ENCODE results near the gene HBP1. TPM values are rescaled to one million over a fixed set of nuclear protein-coding genes. Genes with fewer than 3 reads are reported as not detected.

HBP1 gene
- total and polyA plus RNA-seq, 2 of the 4 experiments (the other 2 are of a cell fraction): 27.1 to 69.9 TPM

DNA sequence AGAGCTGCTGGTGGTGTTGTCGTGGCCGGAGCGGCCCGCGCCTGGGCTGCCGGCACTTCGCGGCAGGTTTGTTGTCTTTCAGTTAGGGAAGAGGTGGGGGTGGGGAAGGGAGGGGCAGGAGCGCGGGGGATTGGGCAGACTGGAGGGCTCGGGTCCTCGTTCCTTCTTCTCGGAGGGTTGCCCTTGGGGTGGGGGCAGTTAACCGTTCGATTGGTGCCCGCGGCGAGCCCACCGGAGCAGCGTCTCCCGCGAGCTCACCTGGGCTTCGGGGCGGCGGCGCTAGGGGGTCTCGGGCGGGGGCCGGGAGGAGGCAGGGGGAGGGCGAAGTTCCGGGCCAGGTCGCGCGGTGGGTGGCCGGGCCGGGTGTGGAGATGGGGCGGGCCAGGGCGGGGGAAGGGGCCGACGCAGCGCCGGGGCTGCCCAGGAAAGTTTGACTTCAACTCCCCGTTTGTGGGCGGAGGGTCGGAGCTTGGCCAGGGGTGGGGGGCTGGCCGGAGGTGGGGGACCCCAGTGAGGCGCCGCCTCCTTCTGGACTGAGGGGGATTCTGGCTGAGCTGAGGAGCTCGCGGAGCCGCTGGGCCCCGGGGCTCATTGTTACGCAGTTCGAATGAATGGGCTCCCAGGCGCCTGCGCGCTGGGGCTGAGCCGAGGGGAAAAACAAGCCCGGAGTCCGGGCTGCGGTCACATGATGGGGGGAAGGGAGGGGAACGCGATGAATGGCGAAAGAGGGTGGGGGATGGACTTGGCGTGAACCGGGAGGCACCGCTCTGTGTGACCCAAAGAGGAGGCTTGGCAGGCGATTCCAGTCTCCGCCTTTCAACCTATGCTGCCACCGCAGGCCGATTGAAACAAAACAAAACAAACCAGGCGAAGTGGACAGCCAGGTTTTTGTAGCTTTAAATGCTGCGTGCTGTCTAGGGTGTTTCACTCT lies 582 bp downstream of the HBP1 start:
- peak overlapping the region; percentile 41 for H3K14ac ChIP-seq (replicated peaks; ENCODE audit: low read depth, low read length)
- WGBS, 2 experiments (ENCODE audit: extremely low coverage in 2 of 2, insufficient read length in 1 of 2): 0% methylated on average over 8 of the region's 73 CpGs; no CpG with 5 or more reads in 1 of the 2 experiments
- no peak overlapping the region for H2AK5ac ChIP-seq (ENCODE audit: low read depth, low read length)
- peak overlapping the region in 1 of 2 experiments; percentile 70; a peak in 1 of 4 replicates for H4K8ac ChIP-seq (ENCODE audit: low read depth in 2 of 2, low read length in 2 of 2)
- H3K79me1 ChIP-seq (ENCODE audit: low read depth in 1 of 2, low read length in 2 of 2): peaks cover 4 to 35% of the 10 kb centered on the region in 2 experiments
- no peaks in the 10 kb centered on the region for H3K9me3 ChIP-seq (ENCODE audit: control insufficient read depth, insufficient read depth, low read length)
- no peaks in the 10 kb centered on the region for H3K27me3 ChIP-seq (ENCODE audit: control insufficient read depth, insufficient read depth, low read length)
- H3K9ac ChIP-seq (ENCODE audit: low read depth, low read length): peak overlapping the region; percentile 72
- no peaks in the 10 kb centered on the region for H3K9me1 ChIP-seq (ENCODE audit: insufficient read depth, low read length)
- in situ Hi-C loops (cut with MboI; ENCODE audit: low sequenced_read_pairs) (no loop called here), intact Hi-C loops (cut with micrococcal nuclease) (loop anchor here (5.0 kb wide), 1 partner anchor 377 kb away; no protein-coding TSS in a partner anchor), dilution Hi-C loops (cut with HindIII; ENCODE audit: low sequenced_read_pairs, unreplicated experiment) (no loop called here)
- no peak overlapping the region for H2BK20ac ChIP-seq (ENCODE audit: low read depth, low read length)
- peak overlapping the region; percentile 67 for H3K4me3 ChIP-seq (ENCODE audit: insufficient read depth, low read depth, low read length)
- no peak overlapping the region; the same call in 1 of the 2 replicates for H4K91ac ChIP-seq (ENCODE audit: insufficient read depth, low read depth, low read length)
- ATAC-seq (ENCODE audit: low read depth) (peak; percentile 59), DNase-seq (peak; percentile 96)
- BruUV-seq (replicated peaks): no TSS peak
- H2AK9ac ChIP-seq (replicated peaks; ENCODE audit: low read depth, low read length, poor library complexity): peak overlapping the region; percentile 97
- peak overlapping the region; percentile 8; the same call in 1 of the 3 replicates for H2BK15ac ChIP-seq (ENCODE audit: low read depth, low read length)
- CTCF ChIA-PET: interaction anchor here (0.9 kb wide), 1 partner anchor 10 kb away, joined by 3 read pairs; no protein-coding TSS in a partner anchor
- peak overlapping the region; percentile 9; the same call in 1 of the 2 replicates for H2BK120ac ChIP-seq (ENCODE audit: low read depth, low read length)
- H4K20me1 ChIP-seq (ENCODE audit: insufficient read depth, low read length): peaks cover 24% of the 10 kb centered on the region
- H2BK5ac ChIP-seq (ENCODE audit: low read depth, low read length, poor library complexity, severe bottlenecking): peak overlapping the region; percentile 79
- POLR2A ChIA-PET (ENCODE audit: unreplicated experiment): interaction anchor here (1.3 kb wide), 1 partner anchor 11 kb away, joined by 8 read pairs; no protein-coding TSS in a partner anchor
- H3K18ac ChIP-seq (ENCODE audit: low read depth, low read length): peak overlapping the region; percentile 12
- peak overlapping the region; percentile 77 for H3K23ac ChIP-seq (ENCODE audit: low read depth, low read length)
- H3K56ac ChIP-seq (ENCODE audit: extremely low read depth, insufficient read depth, low read length): peak overlapping the region; percentile 16; the same call in 1 of the 2 replicates
- H2AFZ ChIP-seq (replicated peaks; ENCODE audit: low read length, poor library complexity): peak overlapping the region; percentile 98
- H3K27ac ChIP-seq (ENCODE audit: insufficient read depth, low read length): peak overlapping the region; percentile 70
- H3K4ac ChIP-seq (ENCODE audit: low read depth, low read length): peak overlapping the region; percentile 71
- peaks cover under 1% of the 10 kb centered on the region; the same call in 1 of the 2 replicates for H3K4me1 ChIP-seq (ENCODE audit: control insufficient read depth, insufficient read depth, low read length)
- peaks cover 3% of the 10 kb centered on the region for H3K36me3 ChIP-seq (ENCODE audit: control insufficient read depth, insufficient read depth, low read length)
- H3K4me2 ChIP-seq (ENCODE audit: low read depth, low read length): peak overlapping the region; percentile 85
- no peak overlapping the region for H4K5ac ChIP-seq (ENCODE audit: low read depth, low read length)
- TF ChIP-seq CHD1 (IDR thresholded peaks at IDR 0.05; ENCODE audit: low read depth, low read length) (peak; percentile 1; the same call in 1 of the 2 replicates), BHLHE40 (IDR thresholded peaks at IDR 0.05; ENCODE audit: low read depth, low read length) (peak; percentile 83), POLR2A (IDR thresholded peaks at IDR 0.05; ENCODE audit: low read depth, low read length) (peak; percentile 71), FOS (IDR thresholded peaks at IDR 0.05; ENCODE audit: low read depth, low read length) (0 out of 2 replicates have a peak, but pooled peaks have one; percentile 12), SMC3 (IDR thresholded peaks at IDR 0.05; ENCODE audit: low read depth, low read length) (peak; percentile 17; the same call in 1 of the 2 replicates), MAZ (IDR thresholded peaks at IDR 0.05; ENCODE audit: borderline replicate concordance, low read depth, low read length) (peak; percentile 92), NFE2L2 (IDR thresholded peaks at IDR 0.05; ENCODE audit: low read depth, low read length) (no peak), MXI1 (IDR thresholded peaks at IDR 0.05; ENCODE audit: borderline replicate concordance, low read depth, low read length) (peak; percentile 65), CEBPB (IDR thresholded peaks at IDR 0.05; ENCODE audit: low read depth, low read length) (peak; percentile 97), RAD21 (IDR thresholded peaks at IDR 0.05; ENCODE audit: low read length) (peak; percentile 24; the same call in 1 of the 2 replicates), RFX5 (IDR thresholded peaks at IDR 0.05; ENCODE audit: low read depth, low read length) (no peak), MAFK (IDR thresholded peaks at IDR 0.05; ENCODE audit: low read depth, low read length) (no peak)
- TF ChIP-seq, protein P1, sequence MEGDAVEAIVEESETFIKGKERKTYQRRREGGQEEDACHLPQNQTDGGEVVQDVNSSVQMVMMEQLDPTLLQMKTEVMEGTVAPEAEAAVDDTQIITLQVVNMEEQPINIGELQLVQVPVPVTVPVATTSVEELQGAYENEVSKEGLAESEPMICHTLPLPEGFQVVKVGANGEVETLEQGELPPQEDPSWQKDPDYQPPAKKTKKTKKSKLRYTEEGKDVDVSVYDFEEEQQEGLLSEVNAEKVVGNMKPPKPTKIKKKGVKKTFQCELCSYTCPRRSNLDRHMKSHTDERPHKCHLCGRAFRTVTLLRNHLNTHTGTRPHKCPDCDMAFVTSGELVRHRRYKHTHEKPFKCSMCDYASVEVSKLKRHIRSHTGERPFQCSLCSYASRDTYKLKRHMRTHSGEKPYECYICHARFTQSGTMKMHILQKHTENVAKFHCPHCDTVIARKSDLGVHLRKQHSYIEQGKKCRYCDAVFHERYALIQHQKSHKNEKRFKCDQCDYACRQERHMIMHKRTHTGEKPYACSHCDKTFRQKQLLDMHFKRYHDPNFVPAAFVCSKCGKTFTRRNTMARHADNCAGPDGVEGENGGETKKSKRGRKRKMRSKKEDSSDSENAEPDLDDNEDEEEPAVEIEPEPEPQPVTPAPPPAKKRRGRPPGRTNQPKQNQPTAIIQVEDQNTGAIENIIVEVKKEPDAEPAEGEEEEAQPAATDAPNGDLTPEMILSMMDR (conservative IDR thresholded peaks at IDR 0.05; ENCODE audit: low read depth, low read length): 0 out of 2 replicates have a peak, but pooled peaks have one; percentile 10
- TF ChIP-seq, protein P2, sequence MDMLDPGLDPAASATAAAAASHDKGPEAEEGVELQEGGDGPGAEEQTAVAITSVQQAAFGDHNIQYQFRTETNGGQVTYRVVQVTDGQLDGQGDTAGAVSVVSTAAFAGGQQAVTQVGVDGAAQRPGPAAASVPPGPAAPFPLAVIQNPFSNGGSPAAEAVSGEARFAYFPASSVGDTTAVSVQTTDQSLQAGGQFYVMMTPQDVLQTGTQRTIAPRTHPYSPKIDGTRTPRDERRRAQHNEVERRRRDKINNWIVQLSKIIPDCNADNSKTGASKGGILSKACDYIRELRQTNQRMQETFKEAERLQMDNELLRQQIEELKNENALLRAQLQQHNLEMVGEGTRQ (IDR thresholded peaks at IDR 0.05; ENCODE audit: low read depth, low read length): peak; percentile 98

All from IMR-90 (cell line).